ENCODE data around the gene PTPRD.

PTPRD gene

DNA sequence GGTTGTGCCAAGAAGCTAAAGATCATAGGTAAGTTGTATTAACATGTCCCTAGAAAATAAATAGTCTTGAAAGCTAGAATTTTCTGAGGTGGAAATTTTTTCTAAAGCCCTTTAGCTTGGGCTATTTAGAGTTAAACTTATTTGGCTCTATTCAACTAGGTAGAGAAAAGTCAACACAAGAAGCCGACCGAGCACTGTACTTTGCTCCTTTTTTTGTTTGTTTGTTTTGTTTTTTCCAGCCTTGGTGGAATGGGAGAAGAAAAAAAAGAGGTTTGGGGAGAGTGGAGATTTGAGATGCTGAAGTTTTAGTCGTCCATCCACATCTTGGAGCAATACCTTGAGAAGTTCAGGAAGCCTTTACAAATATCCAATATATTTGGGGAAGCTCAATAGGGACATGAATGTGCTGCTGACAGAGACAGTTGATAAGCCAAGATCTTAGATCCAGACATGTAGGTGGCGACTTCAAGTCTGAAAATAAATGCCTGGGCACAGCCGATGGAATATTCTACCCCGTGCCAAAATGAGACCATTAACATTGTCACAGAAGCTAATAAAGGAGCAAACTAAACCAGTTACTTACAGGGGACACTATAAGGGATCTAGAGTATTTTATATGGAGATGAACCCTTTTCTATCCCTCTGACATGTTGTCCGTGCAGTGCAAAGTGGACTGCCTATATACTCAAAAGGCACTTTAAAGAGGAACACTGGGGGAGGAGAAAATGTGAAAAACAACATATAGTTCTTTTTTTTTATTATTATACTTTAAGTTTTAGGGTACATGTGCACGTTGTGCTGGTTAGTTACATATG, 466.1 kb downstream of the PTPRD start:
- DNase-seq: no peak

DNA sequence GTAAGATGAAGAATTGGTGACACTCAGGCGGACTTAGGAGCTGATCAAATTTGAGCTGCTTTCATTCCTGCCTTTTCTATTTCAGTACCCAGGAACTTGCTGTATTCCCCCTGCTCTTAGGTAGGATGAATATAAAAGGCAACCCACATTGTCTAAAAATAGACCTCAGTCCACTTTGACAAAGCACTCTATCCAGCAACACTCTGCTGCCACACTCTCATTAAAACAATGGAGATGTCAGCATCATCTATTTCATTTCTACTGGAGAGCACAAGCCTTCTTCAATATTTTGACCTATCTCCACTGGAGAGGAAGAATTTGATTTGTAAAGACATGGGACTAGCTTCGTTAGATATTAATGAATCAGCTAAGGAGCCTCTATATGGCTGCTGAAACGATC, 468.4 kb downstream of the PTPRD start:
- no peak for DNase-seq

DNA sequence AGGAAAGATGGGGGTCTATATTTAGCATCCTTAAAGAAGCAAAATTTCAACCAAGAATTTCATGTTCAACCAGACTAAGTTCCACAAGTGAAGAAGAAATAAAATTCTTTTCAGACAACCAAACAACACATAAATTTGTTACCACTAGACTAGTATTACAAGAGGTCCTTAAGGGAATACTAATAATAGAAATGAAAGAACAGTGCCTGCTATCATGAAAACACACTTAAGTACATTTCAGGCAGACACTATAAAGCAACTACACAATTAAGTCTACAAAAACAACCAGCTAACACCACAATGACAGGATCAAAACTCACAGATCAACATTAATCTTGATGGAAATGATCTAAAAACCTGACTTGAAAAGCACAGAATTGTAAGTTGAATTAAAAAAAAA, 477.2 kb downstream of the PTPRD start:
- no peak for DNase-seq

DNA sequence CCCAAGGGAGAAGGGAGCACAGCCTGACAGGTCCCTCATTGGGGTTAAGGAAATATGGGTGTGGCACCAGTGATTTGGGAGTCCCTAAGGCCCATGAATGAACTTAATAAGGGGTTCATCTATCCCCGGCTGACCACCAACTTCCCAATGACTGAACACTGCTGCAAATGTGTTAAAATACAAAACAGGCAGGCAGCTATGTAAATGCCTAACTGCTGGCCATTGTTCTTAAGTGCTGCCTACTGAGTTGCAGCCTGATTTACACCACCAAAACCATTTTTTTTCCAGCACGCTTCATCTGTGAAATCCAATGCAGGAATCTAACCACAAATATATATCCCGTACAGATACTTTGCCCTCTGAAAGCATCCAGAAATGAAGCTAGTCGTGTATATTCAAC, 478.5 kb downstream of the PTPRD start:
- no peak for DNase-seq

DNA sequence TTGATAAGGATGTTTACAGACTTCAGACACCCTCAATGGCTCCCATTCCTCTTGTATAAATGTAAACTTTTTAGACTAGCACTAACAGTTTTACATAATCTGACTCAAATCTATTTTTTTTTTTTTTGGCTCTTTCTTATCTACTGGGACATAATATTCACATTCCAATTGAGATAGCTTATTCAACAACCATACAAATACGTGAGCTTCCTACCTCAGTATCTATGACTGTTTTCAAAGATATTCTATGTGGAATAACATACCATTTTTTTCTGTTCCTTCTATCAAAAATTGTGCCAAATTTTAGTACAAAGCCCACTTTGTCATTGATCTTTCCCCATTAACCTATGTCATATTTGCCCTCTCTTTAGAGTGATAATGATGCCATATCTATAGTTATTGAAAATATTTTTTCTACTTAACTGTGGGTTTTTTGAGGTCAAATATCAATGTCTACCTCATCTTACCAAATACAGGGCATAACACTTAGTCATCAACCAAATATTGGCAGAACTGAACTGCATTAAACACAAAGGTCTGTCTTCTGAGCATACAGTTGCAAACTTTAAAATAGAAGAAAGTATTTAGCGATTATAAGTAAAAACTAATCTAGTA, 482.6 kb downstream of the PTPRD start:
- no peak for DNase-seq

DNA sequence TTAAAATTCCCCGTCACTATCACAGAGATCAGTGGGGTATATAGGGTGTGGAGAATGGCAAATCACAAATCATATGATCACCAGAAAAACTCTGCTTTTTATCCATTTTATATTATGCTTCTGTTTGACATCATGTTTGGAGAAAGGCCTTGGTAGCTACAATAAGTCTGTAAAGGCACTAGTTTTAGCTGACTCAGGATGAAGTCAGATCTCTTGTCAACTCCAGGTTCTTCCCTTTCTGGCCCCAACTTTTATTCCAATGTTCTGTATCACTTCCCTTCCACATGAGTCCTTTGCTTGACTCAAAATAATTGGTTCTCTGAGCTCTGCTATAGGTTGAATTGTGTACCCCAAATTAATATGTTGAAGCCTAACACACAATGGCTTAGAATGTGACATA, 484.9 kb downstream of the PTPRD start:
- no peak for DNase-seq

DNA sequence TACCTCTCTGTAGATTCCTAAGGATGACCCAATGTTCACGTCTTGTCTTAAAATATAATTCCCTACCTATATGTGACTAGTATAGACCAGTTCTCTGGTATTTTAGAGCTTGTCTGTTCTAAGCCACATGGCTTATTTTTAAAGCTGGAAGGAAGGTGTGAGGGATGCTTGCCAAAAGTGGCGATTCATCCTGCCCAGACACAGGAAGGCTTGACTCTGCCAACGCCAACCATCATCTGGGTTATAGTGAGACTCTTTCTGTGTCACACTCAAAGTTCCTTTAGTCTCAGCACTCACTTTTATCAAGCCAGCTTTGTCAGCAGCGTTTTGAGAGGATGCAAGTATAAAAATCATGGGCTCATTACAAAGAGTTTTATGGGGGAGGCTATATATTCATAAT, 500.0 kb downstream of the PTPRD start:
- no peak for DNase-seq

DNA sequence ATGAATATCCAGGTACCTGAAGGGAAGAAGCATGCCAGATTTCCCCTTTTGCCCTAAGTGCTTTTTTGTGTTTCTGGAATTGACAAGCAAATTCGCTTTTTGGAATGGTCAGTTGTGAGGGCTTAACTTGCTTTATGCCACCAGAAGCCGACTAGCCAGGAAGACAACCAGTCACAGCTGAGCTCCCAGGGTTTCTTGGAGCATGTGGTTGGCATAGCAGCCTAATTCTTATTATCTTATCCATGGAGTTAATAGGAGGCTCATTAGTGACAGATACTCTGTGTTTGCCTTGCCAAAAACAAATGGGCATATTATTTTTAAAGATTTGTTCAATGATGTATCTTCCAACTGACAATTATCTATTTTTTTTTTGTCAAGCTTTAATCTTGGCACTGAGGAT, 500.7 kb downstream of the PTPRD start:
- DNase-seq: no peak

DNA sequence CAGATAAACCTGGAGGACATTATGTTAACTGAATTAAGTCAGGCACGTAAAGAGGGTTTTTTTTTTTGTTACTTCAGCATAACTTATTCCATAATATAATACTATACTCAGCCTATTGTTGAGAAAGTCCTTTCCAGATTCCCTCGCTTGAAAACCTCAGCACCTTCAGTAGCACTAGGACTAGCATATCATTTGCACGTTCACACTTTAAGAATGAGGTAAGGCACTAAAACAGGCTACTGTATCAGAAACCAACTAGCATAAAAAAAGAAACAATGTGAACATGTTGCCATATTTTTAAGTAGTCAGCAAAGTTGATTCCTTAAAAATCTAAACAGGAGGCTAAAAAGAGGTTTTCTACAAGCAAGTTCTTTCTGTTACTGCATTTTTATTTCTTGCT, 504.0 kb downstream of the PTPRD start:
- no peak for DNase-seq

DNA sequence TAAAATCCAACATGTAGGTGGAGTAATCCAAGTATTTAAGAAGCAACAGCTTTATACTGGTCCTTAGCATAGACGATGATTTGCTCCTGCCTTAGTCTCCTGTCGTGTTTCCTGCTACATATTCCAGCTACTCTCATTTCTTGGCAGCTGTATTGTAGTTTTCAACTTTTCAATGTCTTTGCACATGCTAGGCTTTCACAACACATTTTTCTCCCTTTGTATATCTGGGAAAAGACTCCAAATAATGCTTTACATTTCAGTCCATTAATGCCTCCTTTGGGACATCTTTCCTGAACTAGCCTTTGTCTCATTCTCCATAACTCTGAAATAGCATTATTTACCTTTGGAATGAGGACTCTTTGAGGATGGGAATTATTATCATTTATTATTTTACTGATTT, 508.0 kb downstream of the PTPRD start:
- DNase-seq: no peak

DNA sequence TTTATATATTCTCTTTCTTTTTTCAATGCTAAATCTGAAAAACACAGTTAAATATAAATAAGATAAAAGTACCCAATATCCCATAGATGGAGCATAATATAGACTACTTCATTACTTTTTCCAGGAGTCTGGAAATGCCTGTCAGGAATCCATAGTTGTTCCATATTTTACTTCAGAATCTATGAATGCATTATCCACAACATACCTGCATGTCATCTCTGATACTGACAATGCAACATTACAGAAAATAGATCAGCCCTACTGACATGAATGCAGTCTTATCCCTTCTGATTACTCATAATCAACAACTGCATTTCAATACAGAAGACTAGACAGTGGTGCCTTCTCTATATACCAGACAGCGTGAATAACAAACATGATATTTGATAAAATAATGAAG, 517.6 kb downstream of the PTPRD start:
- DNase-seq: no peak

DNA sequence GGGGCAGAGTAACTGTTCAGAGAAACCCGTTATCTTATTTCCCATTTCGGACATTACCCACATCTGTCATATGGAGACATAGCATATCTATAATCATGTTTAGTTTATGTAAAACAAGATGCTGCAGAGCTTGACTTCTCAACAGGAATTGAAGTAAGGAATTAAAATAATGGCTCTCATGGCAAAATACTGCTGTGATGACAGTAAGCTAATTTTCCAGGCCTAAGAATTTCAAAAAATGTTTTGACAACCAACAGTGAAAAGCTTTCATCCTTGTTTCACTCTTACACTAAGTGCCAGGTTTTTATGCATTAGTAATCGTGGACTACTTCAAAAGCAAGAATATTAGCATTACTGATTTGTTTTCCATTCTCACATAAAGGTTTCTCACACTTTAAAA, 518.2 kb downstream of the PTPRD start:
- no peak for DNase-seq

DNA sequence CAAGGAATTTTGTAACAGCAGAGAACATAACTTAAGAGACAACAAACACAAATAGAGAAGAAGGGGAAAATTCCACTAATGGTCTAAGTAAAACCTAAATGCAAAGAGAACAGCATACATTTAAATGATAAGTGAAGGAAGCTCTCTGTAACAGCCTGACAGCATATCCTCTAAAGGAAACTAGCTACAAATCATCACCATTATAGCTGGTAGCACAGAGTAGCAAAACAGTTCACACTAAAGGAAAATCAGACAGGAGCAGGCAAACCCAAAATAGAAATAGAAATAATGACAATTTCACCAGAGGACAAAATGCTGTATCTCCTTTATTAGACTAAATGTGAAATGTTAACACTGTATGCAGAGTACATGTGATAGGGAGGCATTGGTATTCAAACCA, 532.8 kb downstream of the PTPRD start:
- DNase-seq: no peak

DNA sequence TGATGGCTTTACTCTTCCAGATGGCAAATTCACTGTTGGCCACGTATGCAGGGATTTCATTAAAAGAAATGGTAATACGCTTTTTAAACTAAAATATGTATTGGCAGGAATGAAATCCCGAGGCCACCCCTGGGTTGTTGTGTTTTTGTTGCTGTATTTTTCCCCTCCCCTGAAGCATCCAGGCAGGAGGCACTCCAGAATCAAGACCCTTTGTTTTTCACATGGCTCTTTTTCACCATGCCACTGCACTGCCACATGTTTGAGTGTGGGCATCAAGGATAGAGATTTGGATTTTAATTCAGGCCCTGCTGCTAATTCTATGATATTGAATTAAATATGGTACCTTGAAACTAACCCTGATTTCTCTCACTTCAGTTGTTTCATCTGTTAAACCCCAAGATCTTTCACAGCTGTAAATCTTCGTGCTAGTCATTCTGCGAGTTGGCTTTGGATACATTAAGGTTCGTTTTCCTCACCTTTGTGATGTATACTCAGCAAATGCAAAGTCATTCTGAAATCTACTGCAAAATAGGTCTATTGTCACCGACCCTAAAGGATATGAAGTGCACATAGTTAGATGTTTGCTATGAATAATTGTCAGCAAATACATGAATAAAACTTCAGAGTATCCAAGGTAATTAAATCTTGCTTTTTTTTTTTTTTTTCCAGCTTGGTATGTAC, 533.4 kb downstream of the PTPRD start:
- DNase-seq: no peak

DNA sequence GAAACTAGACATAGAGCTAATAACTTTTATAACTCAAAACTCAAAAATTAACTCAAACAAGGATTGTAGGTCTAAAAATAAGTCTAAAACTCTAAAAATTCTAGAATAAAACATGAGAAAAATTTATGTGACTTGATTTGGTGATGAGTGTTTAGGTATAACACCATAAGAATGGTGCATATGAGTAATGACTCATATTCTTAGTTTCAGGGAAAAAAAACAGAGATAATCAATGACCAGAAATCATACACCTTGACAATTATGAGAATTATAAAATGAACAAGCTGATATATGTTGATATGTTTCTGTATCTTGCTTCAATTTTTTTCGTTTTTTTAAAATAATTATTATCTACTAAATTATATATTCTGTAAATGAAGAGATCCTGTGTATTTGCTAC, 541.2 kb downstream of the PTPRD start:
- no peak for DNase-seq

DNA sequence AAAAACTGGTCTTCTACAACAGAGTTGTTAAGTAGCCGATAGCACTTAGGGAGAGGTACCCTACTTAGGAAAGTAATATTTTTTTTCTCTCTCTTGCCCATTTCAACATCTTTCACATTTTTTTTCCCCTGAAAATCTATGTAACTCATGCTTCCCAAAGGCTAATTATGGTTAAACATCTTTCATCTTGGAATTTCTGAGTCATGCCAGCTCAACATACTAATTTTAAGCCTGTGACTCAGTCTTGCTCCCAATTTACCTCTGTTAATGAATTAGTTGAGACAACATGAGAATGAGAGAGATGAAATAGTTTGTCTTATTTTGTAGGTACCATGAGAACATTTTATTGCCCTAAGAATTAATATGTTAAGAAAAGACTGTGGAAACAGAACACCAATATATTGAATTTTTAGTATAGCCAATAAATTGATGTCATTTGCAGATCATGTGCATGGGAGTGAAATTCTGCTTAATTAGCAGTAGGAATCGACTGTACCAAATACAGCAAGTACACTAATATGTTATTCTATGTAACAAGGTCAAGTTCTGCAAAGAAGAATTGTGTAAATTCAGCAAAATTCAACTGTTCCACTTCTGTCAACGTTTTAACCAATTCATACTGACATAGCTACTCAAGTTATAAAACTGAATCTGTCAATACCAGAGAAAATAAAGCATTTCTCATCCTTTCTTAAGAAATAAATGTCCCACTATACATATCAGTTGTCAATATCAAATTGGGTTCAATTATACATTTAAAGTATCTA, 550.0 kb downstream of the PTPRD start:
- no peak for DNase-seq

DNA sequence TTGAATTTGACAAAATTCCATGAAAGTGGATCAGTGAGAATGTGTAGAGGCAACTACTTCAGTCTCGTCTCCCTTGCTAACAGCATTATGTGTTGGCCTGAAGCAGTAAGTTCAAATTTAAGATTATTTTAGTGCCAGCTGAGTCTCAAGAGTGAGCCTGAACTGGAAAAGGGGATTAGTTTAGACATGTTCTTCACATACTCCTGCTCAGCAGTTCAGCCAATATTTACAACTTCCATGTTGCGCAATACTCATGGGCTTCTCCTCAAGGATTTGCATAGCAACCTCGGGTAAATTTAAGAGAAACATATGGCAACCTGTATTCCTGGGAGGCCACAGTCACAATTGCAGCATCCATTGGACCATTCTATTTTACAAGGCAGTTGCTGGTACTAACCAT, 553.8 kb downstream of the PTPRD start:
- peak; percentile 3 for DNase-seq

DNA sequence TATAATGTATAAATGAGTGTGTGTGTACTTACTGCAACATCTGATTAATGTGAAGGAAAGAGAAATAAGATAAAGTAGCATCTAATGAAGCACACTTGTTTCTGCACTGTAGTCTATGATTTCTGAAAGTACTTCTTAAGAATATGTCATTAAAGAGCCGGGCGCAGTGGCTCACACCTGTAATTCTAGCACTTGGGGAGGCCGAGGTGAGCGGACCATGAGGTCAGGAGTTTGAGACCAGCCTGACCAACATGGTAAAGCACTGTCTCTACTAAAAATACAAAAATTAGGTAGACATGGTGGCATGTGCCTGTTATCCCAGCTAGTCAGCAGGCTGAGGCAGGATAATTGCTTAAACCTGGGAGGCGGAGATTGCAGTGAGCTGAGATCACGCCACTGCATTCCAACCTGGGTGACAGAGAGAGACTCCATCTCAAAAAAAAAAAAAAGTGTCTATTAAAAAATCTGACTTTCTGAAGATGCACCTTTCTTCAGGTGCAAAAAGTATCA, 556.9 kb downstream of the PTPRD start:
- no peak for DNase-seq

DNA sequence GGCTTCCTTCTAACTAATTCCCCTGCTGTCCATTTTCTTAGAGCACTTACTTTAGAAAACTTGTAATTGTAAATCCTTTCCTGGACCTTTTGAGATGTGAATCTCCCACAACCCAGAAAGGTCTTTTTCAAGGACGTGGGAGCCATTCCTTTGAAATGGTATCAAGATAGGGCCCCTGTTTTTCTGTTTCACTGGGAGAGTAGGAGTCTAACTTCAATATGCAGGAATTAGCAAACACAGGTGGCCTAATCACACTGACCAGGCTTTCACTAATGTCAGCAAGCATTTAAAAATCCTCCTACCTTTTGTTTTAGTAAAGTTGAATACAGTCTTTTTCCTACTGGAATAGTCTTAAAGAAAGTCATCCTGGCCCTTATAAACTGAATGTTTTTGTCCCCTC, 558.3 kb downstream of the PTPRD start:
- DNase-seq: no peak

DNA sequence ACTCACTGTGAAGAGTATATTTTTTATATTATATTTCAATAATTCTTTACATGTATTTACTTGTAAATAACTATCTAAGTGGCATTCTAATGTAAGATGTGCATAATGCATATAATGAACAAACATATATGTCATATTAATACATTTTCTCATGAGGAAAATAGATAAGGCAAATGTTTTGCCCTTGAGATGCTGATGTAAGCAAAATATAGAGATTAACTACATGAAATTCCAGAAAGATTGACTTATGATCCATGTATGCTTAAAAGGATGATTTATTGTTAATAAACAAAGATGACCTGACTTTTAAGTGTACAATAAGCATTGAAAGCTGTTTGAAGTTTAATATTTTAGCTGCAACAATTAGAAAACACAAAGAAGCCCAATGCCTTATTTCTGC, 559.9 kb downstream of the PTPRD start:
- DNase-seq: no peak

DNA sequence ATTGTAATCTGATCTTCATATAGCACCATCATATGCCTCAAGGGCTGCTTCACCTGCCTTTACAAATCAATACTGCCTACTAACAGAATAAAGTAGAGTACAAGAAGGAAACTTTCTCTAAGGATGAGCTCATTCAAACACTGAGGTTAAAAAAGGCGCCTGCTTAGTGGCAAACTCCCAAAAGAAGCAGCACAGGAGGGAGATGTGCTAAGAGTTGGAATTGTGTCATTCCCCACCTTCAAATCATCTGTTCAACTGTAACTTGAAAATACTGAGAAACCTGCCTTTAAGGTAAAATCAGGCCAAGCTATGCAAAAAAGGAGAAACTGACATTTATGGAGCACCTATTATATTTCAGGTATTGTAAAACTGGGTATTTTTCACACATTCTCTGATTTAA, 560.6 kb downstream of the PTPRD start:
- no peak for DNase-seq

DNA sequence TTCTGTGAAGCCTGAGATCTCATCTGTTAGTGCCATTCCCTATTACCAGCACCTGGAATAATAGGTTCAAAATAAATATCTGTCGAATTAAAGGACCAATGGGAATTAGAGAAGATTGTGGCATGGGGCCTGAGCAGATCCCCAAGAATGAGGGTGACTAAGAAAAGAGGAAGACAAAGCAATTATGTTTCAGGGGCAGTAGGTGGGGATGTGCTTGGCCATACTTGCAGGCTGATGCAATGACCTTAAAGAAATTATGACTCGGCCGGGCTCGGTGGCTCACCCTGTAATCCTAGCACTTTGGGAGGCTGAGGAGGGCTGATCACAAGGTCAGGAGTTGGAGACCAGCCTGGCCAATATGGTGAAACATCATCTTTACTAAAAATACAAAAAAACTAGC, 562.8 kb downstream of the PTPRD start:
- DNase-seq: peak; percentile 22

DNA sequence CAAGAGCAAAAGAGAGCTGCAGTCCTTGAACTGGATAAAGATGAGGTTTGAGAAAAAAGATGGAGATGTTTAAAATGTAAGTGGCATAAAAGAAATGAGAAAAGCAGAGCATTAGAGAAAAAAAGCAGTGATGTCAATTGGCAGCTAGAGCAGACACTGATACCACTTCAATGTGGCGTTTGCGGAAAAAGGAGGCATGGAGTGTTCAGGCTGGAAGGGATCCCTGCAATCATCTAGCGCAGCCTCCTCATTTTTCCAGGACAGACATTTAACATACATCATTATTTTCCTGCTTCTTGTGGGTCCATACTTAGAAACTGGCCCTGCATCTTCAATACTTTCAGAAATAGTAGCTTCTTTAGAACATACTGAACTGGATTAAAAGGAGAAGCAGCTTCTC, 563.8 kb downstream of the PTPRD start:
- DNase-seq: no peak
